SU-DHL-6 (cell line): Measurements from ENCODE around the gene SRL.

Source experiments
- CTCF ChIP-seq: fragments of 200-600 bp; sonication (generic); IDR thresholded peaks from one replicate; pipeline ENCODE4 v1.5.1; 2017; ENCODE audit warnings: antibody characterized with exemption, mild to moderate bottlenecking, low read length, moderate library complexity; ENCODE audit not compliant: insufficient read depth, poor library complexity, severe bottlenecking
- EZH2phosphoT487 ChIP-seq: fragments of 200-600 bp; sonication (generic), shearing (Covaris generic); conservative IDR thresholded peaks from 2 replicates; pipeline ENCODE4 v1.6.1; 2018; ENCODE audit warnings: mild to moderate bottlenecking, antibody characterized with exemption, low read length, moderate library complexity, mixed read lengths

GRCh38 chr16:4288148-4288921, 46.5 kb upstream of the SRL start:
- TF ChIP-seq CTCF (peak; percentile 97), EZH2phosphoT487 (no peak)
